PFSK-1 (cell line): ENCODE data around the gene PDGFRB.

Experiments
- FOXP2 ChIP-seq: optimal IDR thresholded peaks from 2 replicates; pipeline ENCODE3; 2011; ENCODE audit warnings: borderline replicate concordance, control low read depth, inconsistent platforms; ENCODE audit not compliant: insufficient read depth; ENCODE audit errors: extremely low read length, extremely low read depth
- POLR2AphosphoS5 ChIP-seq: IDR thresholded peaks from 2 replicates; pipeline ENCODE4 v1.6.1; 2012; ENCODE audit warnings: low read depth, mild to moderate bottlenecking, control low read depth, low read length, moderate library complexity
- SIN3A ChIP-seq: IDR thresholded peaks from 2 replicates; pipeline ENCODE4 v1.6.1; 2012; ENCODE audit warnings: mild to moderate bottlenecking, low read length, moderate library complexity, borderline replicate concordance; ENCODE audit not compliant: insufficient read depth
- TAF1 ChIP-seq: IDR thresholded peaks from 2 replicates; pipeline ENCODE4 v1.6.1; 2012; ENCODE audit warnings: low read length, control low read depth, borderline replicate concordance; ENCODE audit not compliant: insufficient read depth
- TF ChIP-seq, protein P1 (sequence below), 2 experiments: IDR thresholded peaks; 2 replicates each; pipeline versions ENCODE4 v1.6.1 to v1.8.0; 2011 to 2012; ENCODE audit warnings: low read depth in 2 of 2, low read length in 2 of 2, control low read depth in 1 of 2, inconsistent platforms in 1 of 2, mild to moderate bottlenecking in 1 of 2, moderate library complexity in 1 of 2; ENCODE audit not compliant: insufficient read depth in 1 of 2

PDGFRB gene

GRCh38 chr5:150154618-150155128, 972 bp downstream of the PDGFRB start:
- TF ChIP-seq POLR2AphosphoS5 (no peak), FOXP2 (no peak), SIN3A (no peak), TAF1 (no peak)
- TF ChIP-seq, protein P1, sequence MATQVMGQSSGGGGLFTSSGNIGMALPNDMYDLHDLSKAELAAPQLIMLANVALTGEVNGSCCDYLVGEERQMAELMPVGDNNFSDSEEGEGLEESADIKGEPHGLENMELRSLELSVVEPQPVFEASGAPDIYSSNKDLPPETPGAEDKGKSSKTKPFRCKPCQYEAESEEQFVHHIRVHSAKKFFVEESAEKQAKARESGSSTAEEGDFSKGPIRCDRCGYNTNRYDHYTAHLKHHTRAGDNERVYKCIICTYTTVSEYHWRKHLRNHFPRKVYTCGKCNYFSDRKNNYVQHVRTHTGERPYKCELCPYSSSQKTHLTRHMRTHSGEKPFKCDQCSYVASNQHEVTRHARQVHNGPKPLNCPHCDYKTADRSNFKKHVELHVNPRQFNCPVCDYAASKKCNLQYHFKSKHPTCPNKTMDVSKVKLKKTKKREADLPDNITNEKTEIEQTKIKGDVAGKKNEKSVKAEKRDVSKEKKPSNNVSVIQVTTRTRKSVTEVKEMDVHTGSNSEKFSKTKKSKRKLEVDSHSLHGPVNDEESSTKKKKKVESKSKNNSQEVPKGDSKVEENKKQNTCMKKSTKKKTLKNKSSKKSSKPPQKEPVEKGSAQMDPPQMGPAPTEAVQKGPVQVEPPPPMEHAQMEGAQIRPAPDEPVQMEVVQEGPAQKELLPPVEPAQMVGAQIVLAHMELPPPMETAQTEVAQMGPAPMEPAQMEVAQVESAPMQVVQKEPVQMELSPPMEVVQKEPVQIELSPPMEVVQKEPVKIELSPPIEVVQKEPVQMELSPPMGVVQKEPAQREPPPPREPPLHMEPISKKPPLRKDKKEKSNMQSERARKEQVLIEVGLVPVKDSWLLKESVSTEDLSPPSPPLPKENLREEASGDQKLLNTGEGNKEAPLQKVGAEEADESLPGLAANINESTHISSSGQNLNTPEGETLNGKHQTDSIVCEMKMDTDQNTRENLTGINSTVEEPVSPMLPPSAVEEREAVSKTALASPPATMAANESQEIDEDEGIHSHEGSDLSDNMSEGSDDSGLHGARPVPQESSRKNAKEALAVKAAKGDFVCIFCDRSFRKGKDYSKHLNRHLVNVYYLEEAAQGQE (IDR thresholded peaks at IDR 0.05; ENCODE audit: insufficient read depth in 1 of 2, low read depth in 2 of 2, low read length in 2 of 2), result no peak

GRCh38 chr5:150153957-150154617, 1.6 kb downstream of the PDGFRB start:
- TF ChIP-seq TAF1 (no peak), FOXP2 (no peak), SIN3A (no peak), POLR2AphosphoS5 (no peak)
- TF ChIP-seq, protein P1 (IDR thresholded peaks at IDR 0.05; ENCODE audit: insufficient read depth in 1 of 2, low read depth in 2 of 2, low read length in 2 of 2), result no peak

DNA sequence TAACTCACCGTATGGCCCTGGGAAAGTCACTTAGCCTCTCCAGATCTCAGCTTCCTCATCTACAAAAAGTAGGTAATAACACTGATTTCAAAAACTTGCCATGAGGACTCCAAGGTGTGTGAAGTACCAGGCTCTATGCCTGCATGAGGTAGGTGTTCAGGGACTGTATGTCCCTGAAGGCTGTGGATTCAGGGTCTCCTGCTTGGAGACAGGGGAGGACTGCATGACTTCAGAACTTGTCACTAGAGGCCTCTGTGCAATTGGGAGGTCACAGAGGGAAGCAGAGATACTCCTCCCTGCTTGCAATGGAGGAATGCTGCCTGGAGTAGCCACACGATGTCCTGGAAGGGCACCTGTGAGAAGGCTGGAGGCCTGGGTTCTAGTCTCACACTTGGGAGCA, 2.2 kb downstream of the PDGFRB start:
- no peak for TF ChIP-seq TAF1
- no peak for TF ChIP-seq SIN3A
- TF ChIP-seq FOXP2, result no peak
- TF ChIP-seq, protein P1 (IDR thresholded peaks at IDR 0.05; ENCODE audit: insufficient read depth in 1 of 2, low read depth in 2 of 2, low read length in 2 of 2), result no peak
- no peak for TF ChIP-seq POLR2AphosphoS5

- TF ChIP-seq TAF1 (no peak), FOXP2 (no peak), SIN3A (no peak), POLR2AphosphoS5 (no peak)
- TF ChIP-seq, protein P1 (IDR thresholded peaks at IDR 0.05; ENCODE audit: insufficient read depth in 1 of 2, low read depth in 2 of 2, low read length in 2 of 2), result no peak
Measured at GRCh38 chr5:150152636-150153462, 2.8 kb downstream of the PDGFRB start.
